ENCODE data around the gene GDPD1. TPM values are rescaled to one million over a fixed set of nuclear protein-coding genes. Genes with fewer than 3 reads are reported as not detected.
"Not testable (repeated sequence)": the region's sequence is repeated elsewhere in the genome, so short reads cannot be mapped to it uniquely, and the experiment has no call there.

The GDPD1 gene

DNA sequence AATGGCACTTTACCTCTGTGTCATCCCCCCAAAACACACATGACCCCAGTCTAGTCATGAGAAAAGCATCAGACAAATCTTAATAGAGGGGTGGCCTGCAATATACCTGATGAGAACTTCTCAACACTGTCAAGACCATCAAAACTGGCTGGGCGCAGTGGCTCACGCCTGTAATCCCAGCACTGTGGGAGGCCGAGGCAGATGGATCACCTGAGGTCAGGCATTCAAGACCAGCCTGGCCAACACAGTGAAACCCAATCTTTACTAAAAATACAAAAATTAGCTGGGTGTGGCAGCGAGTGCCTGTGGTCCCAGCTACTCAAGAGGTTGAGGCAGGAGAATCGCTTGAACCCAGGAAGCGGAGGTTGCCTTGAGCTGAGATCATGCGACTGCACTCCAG is 91.2 kb downstream of the GDPD1 start:
- not testable (repeated sequence) for H4K91ac ChIP-seq (ENCODE audit: low read depth, low read length, poor library complexity); H3K9ac ChIP-seq (ENCODE audit: low read depth, low read length, poor library complexity); H3K9me3 ChIP-seq (replicated peaks in 1 of 2; ENCODE audit: control insufficient read depth in 2 of 2, insufficient read depth in 1 of 2, low read depth in 1 of 2, low read length in 2 of 2); H4K8ac ChIP-seq (ENCODE audit: low read depth, low read length); H3K14ac ChIP-seq (ENCODE audit: low read length); DNase-seq (ENCODE audit: low spot score); H3K18ac ChIP-seq (ENCODE audit: low read length); H2BK120ac ChIP-seq (ENCODE audit: low read depth, low read length); H3K4ac ChIP-seq (ENCODE audit: low read length); H3K23ac ChIP-seq (ENCODE audit: low read depth, low read length, poor library complexity); H3K4me3 ChIP-seq (ENCODE audit: low read length in 2 of 2); H3K27ac ChIP-seq (replicated peaks; ENCODE audit: low read length); H2BK15ac ChIP-seq (ENCODE audit: low read length); H3K36me3 ChIP-seq (replicated peaks in 1 of 2; ENCODE audit: control insufficient read depth in 2 of 2, insufficient read depth in 2 of 2, low read length in 2 of 2); H3K79me1 ChIP-seq (ENCODE audit: low read depth, low read length); H3K4me2 ChIP-seq (ENCODE audit: insufficient read depth, low read length, poor library complexity, severe bottlenecking); H2AK5ac ChIP-seq (ENCODE audit: low read depth, low read length); H2BK5ac ChIP-seq (ENCODE audit: low read length); H3K4me1 ChIP-seq (ENCODE audit: control insufficient read depth in 2 of 2, insufficient read depth in 1 of 2, low read depth in 1 of 2, low read length in 2 of 2); H2BK12ac ChIP-seq (ENCODE audit: low read length); H3K27me3 ChIP-seq (ENCODE audit: control insufficient read depth in 3 of 3, insufficient read depth in 3 of 3, low read depth in 1 of 3, low read length in 3 of 3)
- WGBS, 2 donors (ENCODE audit: extremely low coverage in 2 of 2, insufficient read length in 2 of 2, insufficient replicate concordance in 1 of 2), result no CpG with 5 or more reads among the region's 7 CpGs
- peak overlapping the region; percentile 18 for H2AFZ ChIP-seq (ENCODE audit: low read length)

- Histone ChIP-seq H2BK120ac (ENCODE audit: low read depth, low read length) (no peak overlapping the region), H2BK15ac (ENCODE audit: low read length) (no peak overlapping the region), H3K27ac (replicated peaks; ENCODE audit: low read length) (no peak overlapping the region), H2BK5ac (ENCODE audit: low read length) (no peak overlapping the region), H3K9ac (ENCODE audit: low read depth, low read length, poor library complexity) (peak overlapping the region; percentile 7), H2AFZ (ENCODE audit: low read length) (no peak overlapping the region), H3K27me3 (ENCODE audit: control insufficient read depth in 3 of 3, insufficient read depth in 3 of 3, low read depth in 1 of 3, low read length in 3 of 3) (no peaks in the 10 kb centered on the region), H3K4me2 (ENCODE audit: insufficient read depth, low read length, poor library complexity, severe bottlenecking) (no peak overlapping the region), H3K4me1 (ENCODE audit: control insufficient read depth in 2 of 2, insufficient read depth in 1 of 2, low read depth in 1 of 2, low read length in 2 of 2) (no peaks in the 10 kb centered on the region), H3K4ac (ENCODE audit: low read length) (no peak overlapping the region), H3K36me3 (replicated peaks in 1 of 2; ENCODE audit: control insufficient read depth in 2 of 2, insufficient read depth in 2 of 2, low read length in 2 of 2) (no peaks in the 10 kb centered on the region), H3K18ac (ENCODE audit: low read length) (no peak overlapping the region), H3K23ac (ENCODE audit: low read depth, low read length, poor library complexity) (no peak overlapping the region), H4K8ac (ENCODE audit: low read depth, low read length) (no peak overlapping the region), H2AK5ac (ENCODE audit: low read depth, low read length) (no peak overlapping the region), H3K79me1 (ENCODE audit: low read depth, low read length) (no peaks in the 10 kb centered on the region), H3K4me3 (ENCODE audit: low read length in 2 of 2) (no peak overlapping the region), H2BK12ac (ENCODE audit: low read length) (no peak overlapping the region), H3K9me3 (replicated peaks in 1 of 2; ENCODE audit: control insufficient read depth in 2 of 2, insufficient read depth in 1 of 2, low read depth in 1 of 2, low read length in 2 of 2) (no peaks in the 10 kb centered on the region), H4K91ac (ENCODE audit: low read depth, low read length, poor library complexity) (no peak overlapping the region), H3K14ac (ENCODE audit: low read length) (no peak overlapping the region)
- WGBS, 2 donors (ENCODE audit: extremely low coverage in 2 of 2, insufficient read length in 2 of 2, insufficient replicate concordance in 1 of 2), result no CpG with 5 or more reads among the region's 4 CpGs
- DNase-seq (ENCODE audit: low spot score), result no peak
These were observed 95.6 kb downstream of the GDPD1 start for GRCh38 chr17:59315866-59316265.

Small RNAs within 50 kb of the gene (small RNA-seq; reads per million reads assigned to genes)
- gene RF00019 (ENCODE audit: insufficient read depth) (not detected), gene SNRPGP17 (ENCODE audit: insufficient read depth) (not detected)
